Small intestine (tissue), 7 donors: ENCODE results near the gene NBEAL2. TPM values are rescaled to one million over a fixed set of nuclear protein-coding genes. Genes with fewer than 3 reads are reported as not detected.

ENCODE experiments used
- DNase-seq, 2 donors: peaks; one replicate each; pipeline versions ENCODE4 v3.0.0 to v3.0.0-alpha.2; 2013
- FAIRE-seq: peaks from 2 replicates; lab custom pipeline; 2012; peaks lifted over from hg19 to GRCh38; lab: Jason Lieb, UNC
- H3K27ac ChIP-seq, 3 donors: one replicate each; pipeline ENCODE4 v1.5.1; 2013; ENCODE audit warnings: low read length in 2 of 3, mild to moderate bottlenecking in 2 of 3, control low read depth in 1 of 3, inconsistent platforms in 1 of 3, low read depth in 1 of 3, moderate library complexity in 1 of 3
- H3K27me3 ChIP-seq, 3 donors: one replicate each; pipeline ENCODE4 v1.6.1; 2013; ENCODE audit warnings: low read length in 3 of 3, inconsistent platforms in 1 of 3; ENCODE audit not compliant: control insufficient read depth in 3 of 3, insufficient read depth in 3 of 3
- H3K36me3 ChIP-seq, 3 donors: one replicate each; pipeline ENCODE4 v1.6.1; 2013; ENCODE audit warnings: low read length in 3 of 3, inconsistent platforms in 1 of 3, low read depth in 1 of 3, mild to moderate bottlenecking in 1 of 3, moderate library complexity in 1 of 3; ENCODE audit not compliant: control insufficient read depth in 3 of 3, insufficient read depth in 2 of 3
- H3K4me1 ChIP-seq, 3 donors: one replicate each; pipeline ENCODE4 v1.6.1; 2013; ENCODE audit warnings: low read length in 2 of 3, inconsistent platforms in 1 of 3, low read depth in 1 of 3, mild to moderate bottlenecking in 1 of 3, moderate library complexity in 1 of 3; ENCODE audit not compliant: control insufficient read depth in 3 of 3, insufficient read depth in 2 of 3
- H3K4me3 ChIP-seq, 3 donors: one replicate each; pipeline ENCODE4 v1.5.1; 2013; ENCODE audit warnings: low read length in 3 of 3, control low read depth in 1 of 3, inconsistent platforms in 1 of 3, low read depth in 1 of 3, mild to moderate bottlenecking in 1 of 3, moderate library complexity in 1 of 3
- H3K9me3 ChIP-seq, 2 donors: one replicate each; pipeline ENCODE4 v1.6.1; 2013; ENCODE audit warnings: low read depth in 1 of 2, low read length in 1 of 2; ENCODE audit not compliant: control insufficient read depth in 2 of 2, insufficient read depth in 1 of 2
- WGBS, 3 donors: extraction: QIAGEN DNeasy Blood & Tissue Kit; methylation state at CpG; one replicate each; pipeline ENCODE4 v1.1.7; 2013; 5-methylcytosine and 5-hydroxymethylcytosine counted together
- polyA plus RNA-seq, 4 donors: library from polyadenylated mRNA; stranded (reverse) in 3 of 4; unstranded in 1 of 4; fragments of 200-250 nt in 3 of 4; fragments of 120-200 nt in 1 of 4; gene quantifications; one replicate each; pipeline versions ENCODE4 v1.2.1 to v1.2.3, GENCODE V29; 2013
- donor health status: healthy with polysubstance abuse.
- donor health status: control.
- donor health status: control.
- donor health status: Bipolar disorder and iron deficiency.
- donor health status: healthy.

Gene NBEAL2
- polyA plus RNA-seq, 4 donors = 32.7 to 55.9 (median 44.5) TPM

DNA sequence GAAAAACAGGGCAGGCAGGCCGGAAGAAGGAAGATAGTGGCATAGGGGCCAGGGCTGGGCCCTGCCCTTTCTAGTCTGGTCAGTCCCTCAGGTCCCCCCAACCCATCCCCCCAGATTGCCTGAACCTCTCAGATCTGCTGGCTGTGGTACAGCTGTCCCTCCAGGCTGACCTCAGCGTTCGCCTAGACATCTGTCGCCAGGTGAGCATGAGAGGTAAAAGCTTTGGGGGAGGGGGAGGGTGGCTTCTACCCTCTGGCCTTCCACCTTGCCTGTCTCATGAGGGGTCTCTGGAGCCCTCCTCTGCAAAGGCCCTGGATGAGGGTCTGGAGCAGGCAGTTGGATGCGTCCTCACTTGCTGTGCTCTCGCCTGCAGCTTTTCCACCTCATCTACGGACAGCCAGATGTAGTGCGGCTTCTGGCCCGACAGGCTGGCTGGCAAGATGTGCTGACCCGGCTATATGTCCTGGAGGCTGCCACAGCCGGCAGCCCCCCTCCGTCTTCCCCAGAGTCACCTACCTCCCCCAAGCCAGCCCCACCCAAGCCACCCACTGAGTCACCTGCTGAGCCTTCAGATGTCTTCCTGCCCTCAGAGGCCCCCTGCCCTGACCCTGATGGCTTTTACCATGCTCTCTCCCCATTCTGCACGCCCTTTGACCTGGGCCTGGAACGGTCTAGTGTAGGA, 20.2 kb downstream of the NBEAL2 start:
- Histone ChIP-seq H3K4me3 (no peak overlapping the region), H3K4me1 (peaks cover 0 to 16% (median 0%) of the 10 kb centered on the region in 3 donors), H3K27ac (no peak overlapping the region), H3K9me3 (no peaks in the 10 kb centered on the region), H3K36me3 (peaks cover 6 to 98% (median 6%) of the 10 kb centered on the region in 3 donors), H3K27me3 (no peaks in the 10 kb centered on the region)
- WGBS, 3 donors = 90 to 95% (median 92%) methylated on average over 14 of the region's 14 CpGs
- FAIRE-seq (no peak), DNase-seq (no peak)

- no peak overlapping the region for H3K4me3 ChIP-seq
- H3K27me3 ChIP-seq = no peaks in the 10 kb centered on the region
- H3K4me1 ChIP-seq = peaks cover 0 to 16% (median 0%) of the 10 kb centered on the region in 3 donors
- DNase-seq = no peak
- H3K27ac ChIP-seq = no peak overlapping the region
- 93 to 98% (median 95%) methylated on average over 10 of the region's 10 CpGs for WGBS, 3 donors
- FAIRE-seq = no peak
- no peaks in the 10 kb centered on the region for H3K9me3 ChIP-seq
- H3K36me3 ChIP-seq = peaks cover 6 to 98% (median 7%) of the 10 kb centered on the region in 3 donors
These were observed 20.8 kb downstream of the NBEAL2 start for GRCh38 chr3:47000198-47000815.

DNA sequence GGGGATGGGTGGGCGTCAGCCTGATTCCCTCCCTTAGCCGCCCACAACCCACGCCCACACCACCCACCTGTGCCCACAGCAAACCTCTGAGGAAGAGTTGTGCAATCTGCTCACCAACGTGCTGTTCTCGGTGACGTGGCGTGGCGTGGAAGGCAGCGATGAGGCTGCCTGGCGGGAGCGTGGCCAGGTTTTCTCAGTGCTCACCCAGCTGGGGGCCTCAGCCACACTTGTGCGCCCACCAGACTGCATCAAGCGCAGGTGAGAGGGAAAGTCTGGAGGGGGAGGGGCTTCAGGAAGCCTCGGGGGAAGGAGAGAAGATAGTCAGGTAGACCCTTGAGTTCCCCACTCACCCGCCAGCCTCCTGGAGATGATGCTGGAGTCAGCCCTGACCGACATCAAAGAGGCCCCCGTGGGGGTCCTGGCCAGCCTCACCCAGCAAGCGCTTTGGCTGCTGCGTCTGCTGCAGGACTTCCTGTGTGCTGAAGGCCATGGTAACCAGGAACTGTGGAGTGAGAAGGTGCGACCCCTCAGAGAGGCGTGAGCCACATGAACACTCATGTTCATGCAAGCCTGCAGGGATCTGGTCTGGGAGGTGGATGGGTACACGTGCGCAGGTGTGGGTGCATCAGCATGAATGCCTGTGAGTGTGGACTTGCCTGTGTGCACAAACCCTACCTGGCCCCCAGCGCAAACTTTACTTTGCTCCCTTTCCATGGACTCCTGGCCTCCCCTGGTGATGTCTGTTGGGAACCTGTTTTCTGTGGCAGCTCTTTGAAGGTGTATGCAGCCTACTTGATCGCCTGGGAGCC, 21.7 kb downstream of the NBEAL2 start:
- no peak overlapping the region for H3K27ac ChIP-seq
- no peaks in the 10 kb centered on the region for H3K27me3 ChIP-seq
- no peak for FAIRE-seq
- DNase-seq = no peak
- no peak overlapping the region for H3K4me3 ChIP-seq
- peaks cover 6 to 98% (median 13%) of the 10 kb centered on the region in 3 donors for H3K36me3 ChIP-seq
- WGBS, 3 donors = 86 to 92% (median 88%) methylated on average over 24 to 25 of the region's 25 CpGs
- no peaks in the 10 kb centered on the region for H3K9me3 ChIP-seq
- H3K4me1 ChIP-seq = peaks cover 0 to 16% (median 0%) of the 10 kb centered on the region in 3 donors

DNA sequence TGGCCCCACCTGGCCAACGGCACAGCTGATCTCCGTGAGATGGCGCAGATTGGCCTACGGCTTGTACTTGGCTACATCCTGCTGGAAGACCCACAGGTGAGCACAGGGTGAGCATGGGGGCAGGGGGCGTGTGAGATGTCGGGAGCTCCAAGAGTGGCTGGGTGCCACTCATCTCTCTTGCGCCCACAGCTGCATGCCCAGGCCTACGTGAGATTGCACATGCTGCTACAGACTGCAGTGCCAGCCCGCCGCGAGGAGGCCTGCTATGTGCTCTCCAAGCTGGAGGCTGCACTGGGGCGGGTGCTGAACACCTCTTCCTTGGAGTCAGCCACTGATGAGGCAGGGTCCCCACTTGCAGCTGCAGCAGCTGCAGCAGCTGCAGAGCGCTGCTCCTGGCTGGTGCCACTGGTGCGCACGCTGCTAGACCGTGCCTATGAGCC, 22.3 kb downstream of the NBEAL2 start:
- Histone ChIP-seq H3K4me1 (peaks cover 0 to 16% (median 0%) of the 10 kb centered on the region in 3 donors), H3K27me3 (no peaks in the 10 kb centered on the region), H3K4me3 (no peak overlapping the region), H3K9me3 (no peaks in the 10 kb centered on the region), H3K27ac (no peak overlapping the region), H3K36me3 (peaks cover 6 to 99% (median 14%) of the 10 kb centered on the region in 3 donors)
- DNase-seq (no peak), FAIRE-seq (no peak)
- WGBS, 3 donors = 95 to 98% (median 96%) methylated on average over 16 of the region's 16 CpGs

GRCh38 chr3:47002171-47003055, 22.9 kb downstream of the NBEAL2 start:
- H3K36me3 ChIP-seq = peaks cover 6 to 99% (median 14%) of the 10 kb centered on the region in 3 donors
- FAIRE-seq (no peak), DNase-seq (no peak)
- 85 to 89% (median 87%) methylated on average over 26 to 35 of the region's 35 CpGs for WGBS, 3 donors
- no peaks in the 10 kb centered on the region for H3K9me3 ChIP-seq
- H3K27ac ChIP-seq = no peak overlapping the region
- H3K4me1 ChIP-seq = peaks cover 0 to 16% (median 0%) of the 10 kb centered on the region in 3 donors
- no peak overlapping the region for H3K4me3 ChIP-seq
- no peaks in the 10 kb centered on the region for H3K27me3 ChIP-seq

DNA sequence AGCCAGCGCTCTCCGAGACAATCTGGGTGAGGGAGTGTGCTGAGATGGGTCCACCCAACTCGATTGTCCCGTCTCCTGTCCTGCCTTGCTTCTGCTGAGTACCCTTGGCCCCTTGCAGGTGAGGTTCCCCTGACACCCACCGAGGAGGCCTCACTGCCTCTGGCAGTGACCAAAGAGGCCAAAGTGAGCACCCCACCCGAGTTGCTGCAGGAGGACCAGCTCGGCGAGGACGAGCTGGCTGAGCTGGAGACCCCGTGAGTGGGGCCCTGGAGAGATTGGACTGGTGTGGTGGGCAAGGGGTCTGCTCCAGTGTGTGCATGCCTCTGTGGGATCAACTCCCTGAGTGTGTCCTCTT, 23.6 kb downstream of the NBEAL2 start:
- Histone ChIP-seq H3K27me3 (no peaks in the 10 kb centered on the region), H3K4me3 (no peak overlapping the region), H3K36me3 (peaks cover 6 to 99% (median 14%) of the 10 kb centered on the region in 3 donors), H3K27ac (no peak overlapping the region), H3K9me3 (no peaks in the 10 kb centered on the region), H3K4me1 (peaks cover 0 to 12% (median 0%) of the 10 kb centered on the region in 3 donors)
- no peak for DNase-seq
- no peak for FAIRE-seq
- 83 to 91% (median 90%) methylated on average over 10 of the region's 10 CpGs for WGBS, 3 donors

DNA sequence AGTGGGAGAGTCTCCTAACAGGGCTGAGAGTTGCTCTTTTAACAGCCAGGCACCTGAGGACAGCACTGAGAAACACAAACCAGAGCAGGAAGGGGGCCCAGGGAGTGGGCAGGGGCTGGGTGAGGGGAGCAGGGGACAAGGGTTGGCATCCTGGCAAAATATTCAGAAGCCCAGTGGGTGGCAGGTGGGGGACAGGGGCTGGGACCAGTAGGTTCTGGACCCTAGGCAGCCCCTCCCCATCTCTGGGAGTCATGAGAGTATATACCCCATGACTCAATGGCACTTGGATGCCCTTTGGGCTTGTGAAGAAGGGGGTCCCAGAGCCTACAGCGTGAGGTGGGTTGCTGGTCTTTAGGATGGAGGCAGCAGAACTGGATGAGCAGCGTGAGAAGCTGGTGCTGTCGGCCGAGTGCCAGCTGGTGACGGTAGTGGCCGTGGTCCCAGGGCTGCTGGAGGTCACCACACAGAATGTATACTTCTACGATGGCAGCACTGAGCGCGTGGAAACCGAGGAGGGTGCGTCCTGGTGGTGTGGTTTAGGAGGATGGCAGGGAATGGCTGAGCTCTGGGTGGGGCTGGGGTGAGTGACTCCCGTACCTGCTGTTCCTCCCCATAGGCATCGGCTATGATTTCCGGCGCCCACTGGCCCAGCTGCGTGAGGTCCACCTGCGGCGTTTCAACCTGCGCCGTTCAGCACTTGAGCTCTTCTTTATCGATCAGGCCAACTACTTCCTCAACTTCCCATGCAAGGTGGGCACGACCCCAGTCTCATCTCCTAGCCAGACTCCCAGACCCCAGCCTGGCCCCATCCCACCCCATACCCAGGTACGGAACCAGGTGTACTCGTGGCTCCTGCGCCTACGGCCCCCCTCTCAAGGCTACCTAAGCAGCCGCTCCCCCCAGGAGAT, 24.2 kb downstream of the NBEAL2 start:
- Histone ChIP-seq H3K9me3 (no peaks in the 10 kb centered on the region), H3K36me3 (peaks cover 6 to 98% (median 14%) of the 10 kb centered on the region in 3 donors), H3K4me1 (peaks cover 0 to 7% (median under 1%) of the 10 kb centered on the region in 3 donors), H3K4me3 (no peak overlapping the region), H3K27me3 (no peaks in the 10 kb centered on the region), H3K27ac (no peak overlapping the region)
- no peak for FAIRE-seq
- 94 to 95% (median 95%) methylated on average over 25 to 27 of the region's 27 CpGs for WGBS, 3 donors
- DNase-seq = no peak
